TTC549 (cell line): ENCODE data around the gene CCNB2.
"Not testable (repeated sequence)": the region's sequence is repeated elsewhere in the genome, so short reads cannot be mapped to it uniquely, and the experiment has no call there.

ENCODE experiments used
- FAIRE-seq: peaks from 2 replicates; lab custom pipeline; 2012; peaks lifted over from hg19 to GRCh38; lab: Jason Lieb, UNC

Gene CCNB2

DNA sequence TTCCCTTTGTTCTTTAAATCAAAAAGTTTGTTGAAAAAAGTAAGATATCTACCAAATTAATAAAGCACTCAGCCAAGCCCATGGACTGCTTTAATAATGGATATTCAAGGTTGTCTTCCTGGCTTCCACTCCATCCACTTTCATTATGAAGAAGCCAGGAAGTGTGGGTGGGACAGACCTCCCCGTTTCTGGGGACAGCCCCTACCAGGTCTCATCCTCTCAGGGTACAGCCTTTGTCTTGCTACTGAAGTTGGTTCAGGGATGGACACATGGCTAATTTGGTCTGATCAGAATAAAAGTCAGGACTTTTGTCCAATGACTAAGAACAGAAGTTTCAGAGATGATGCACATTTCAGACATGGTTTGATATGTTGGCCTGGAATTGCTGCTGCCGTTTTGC lies 32.6 kb downstream of the CCNB2 start:
- no peak for FAIRE-seq

DNA sequence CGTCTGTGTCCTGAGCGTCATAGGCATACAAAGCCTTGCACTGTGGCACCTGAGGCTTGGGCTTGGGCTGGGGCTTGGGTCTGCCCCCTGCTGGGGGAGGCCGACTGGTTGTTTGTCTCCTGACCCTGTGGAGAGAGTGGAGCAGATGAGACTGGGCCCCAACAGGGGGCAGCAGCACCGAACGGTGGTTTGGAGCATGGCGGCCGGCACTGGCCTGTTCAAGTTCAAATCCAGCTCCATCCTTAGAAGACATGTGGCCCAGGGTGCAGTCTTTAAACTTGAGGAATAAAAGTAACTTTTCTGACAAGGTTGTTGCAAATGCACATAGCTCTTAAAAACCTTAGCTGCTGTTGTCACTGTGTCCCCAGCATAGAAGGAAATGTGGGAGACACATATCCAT lies 33.3 kb downstream of the CCNB2 start:
- FAIRE-seq, result no peak

DNA sequence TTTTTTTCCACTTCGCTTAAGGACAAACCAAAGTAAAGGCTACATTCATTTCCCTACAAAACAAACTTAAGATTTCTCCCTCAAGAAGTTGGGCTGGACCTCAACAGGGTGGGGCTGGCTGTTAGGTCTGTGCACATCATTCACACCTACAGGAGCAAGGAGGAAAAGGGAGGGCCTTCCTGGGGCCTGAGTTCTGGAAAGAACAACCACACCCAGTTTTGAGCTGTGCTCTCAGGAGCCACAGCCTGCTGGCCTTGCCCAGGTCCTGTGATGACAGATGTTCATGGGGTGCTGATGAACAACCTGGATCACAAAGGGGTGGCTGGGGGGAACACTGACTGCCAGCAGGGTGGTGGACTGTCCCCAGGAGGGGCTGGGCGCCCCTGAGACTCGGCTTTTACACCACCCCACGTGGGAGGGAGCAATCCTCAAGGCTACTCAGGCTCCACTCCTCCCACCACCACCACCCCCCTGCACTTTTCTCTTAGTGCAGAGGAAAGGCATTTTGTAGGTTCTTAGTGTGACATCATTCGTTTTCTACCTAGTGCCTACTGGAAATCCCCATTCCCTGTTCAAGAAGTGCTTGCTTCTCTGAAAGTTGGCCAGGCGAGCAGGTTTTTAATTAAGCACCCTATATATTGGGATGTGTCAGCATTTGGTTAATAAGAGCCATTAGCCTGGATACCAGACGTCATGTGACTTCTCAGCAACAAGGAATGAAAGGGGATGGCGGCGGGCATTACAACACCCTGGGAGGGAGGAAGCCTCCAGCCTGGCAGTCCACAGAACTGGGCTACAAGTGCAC lies 35.7 kb downstream of the CCNB2 start:
- no peak for FAIRE-seq

DNA sequence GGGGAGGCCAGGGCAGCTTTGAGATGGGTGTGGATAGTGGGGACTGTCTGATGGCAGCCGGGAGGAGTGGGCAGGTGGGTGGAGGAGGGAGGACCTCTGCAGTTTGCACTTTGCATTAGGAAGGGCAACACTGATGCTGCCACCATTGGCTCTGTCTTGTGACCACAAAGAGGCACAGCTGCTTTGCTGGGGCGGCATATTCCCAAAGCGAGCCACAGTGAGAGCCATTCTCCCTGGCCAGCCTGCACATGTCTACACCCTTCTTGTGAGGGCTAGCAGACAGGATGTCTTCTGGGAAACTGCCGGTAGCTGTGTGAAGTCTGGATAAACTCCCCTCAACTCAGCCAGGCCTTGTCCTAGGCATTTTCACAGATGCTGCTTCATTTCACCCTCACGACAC lies 38.3 kb downstream of the CCNB2 start:
- no peak for FAIRE-seq

DNA sequence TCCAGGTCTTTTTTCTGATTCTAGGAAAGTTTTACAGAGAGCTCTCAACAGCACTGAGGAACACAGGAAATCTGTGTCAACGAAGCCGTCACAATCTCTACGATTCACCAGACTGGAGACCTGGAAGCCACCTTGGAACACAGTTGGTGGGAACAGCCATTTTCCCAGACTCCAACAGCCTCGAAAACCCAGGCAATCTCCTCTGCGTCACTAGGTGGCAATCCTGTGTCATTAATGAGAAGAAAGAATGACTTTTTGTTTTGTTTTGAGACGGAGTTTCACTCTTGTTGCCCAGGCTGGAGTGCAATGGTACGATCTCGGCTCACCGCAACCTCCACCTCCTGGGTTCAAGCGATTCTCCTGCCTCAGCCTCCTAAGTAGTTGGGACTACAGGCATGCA lies 39.6 kb downstream of the CCNB2 start:
- FAIRE-seq, result not testable (repeated sequence)

DNA sequence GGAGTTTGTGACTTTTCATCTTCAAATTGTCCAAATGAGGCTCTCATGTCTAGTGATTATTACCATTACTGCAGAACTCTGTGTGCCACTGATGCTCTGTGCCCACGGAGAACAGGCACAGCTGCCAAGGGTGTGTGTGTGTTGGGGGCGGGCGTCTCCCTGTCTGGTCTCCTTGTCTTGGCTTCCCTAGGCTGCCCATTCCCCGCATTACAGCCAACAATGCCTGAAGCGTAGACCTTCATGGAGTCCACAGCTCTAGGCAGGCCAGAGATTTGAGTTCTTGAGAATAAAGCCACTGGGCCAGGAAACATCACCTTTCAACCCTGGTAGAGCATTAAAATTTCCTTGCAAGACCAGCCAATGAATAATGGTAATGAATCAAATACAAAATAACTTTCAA lies 42.7 kb downstream of the CCNB2 start:
- no peak for FAIRE-seq

DNA sequence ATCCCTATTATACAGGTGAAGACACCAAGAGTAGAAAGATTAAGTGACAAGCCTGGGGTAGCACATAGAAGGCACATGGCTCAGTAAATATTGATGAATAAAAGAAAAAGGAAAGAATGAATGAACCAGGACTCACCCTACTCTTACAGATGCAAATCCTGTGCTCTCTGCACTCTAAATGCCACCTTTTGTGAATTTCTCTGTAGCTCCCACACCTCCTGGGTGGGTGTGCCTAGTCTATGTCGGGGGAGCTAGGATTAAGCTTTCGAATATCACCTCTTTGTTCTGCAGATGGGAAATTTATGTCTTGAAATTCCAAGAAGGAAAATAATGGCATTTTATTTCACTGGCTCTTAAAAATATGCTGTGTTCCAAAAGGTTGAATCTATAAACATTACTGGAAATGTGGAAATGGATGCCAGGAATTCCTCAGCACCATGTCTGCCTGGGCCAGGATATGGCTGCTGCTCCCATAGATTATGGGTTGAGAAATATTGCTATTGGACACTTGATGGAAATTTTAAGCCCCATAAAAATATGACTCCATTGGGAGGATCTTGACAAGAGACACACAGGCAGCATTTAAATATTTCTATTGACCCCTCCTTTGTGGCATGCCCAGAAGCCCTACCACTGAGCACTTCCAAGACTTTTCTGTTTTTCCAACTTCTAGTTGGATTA lies 43.3 kb downstream of the CCNB2 start:
- FAIRE-seq, result no peak

DNA sequence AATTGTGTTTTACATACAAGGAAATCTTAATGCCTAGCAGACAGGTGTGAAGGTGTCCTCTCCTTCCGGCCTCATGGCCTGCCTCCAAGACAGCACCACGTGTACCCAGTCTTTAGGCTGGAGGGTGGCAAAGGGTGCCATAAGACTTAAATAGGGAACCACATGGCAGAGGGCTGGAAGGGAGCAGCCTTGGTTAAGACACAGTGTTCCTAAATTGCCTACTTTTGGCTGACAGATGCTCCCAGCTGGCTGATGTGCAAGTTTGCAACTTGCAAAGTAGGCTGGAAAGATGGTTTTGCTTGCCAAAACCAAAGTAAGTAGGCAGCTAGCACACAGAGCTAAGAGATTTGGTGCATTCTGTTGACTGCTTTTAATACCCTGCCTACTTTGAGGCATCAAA lies 45.2 kb downstream of the CCNB2 start:
- no peak for FAIRE-seq

DNA sequence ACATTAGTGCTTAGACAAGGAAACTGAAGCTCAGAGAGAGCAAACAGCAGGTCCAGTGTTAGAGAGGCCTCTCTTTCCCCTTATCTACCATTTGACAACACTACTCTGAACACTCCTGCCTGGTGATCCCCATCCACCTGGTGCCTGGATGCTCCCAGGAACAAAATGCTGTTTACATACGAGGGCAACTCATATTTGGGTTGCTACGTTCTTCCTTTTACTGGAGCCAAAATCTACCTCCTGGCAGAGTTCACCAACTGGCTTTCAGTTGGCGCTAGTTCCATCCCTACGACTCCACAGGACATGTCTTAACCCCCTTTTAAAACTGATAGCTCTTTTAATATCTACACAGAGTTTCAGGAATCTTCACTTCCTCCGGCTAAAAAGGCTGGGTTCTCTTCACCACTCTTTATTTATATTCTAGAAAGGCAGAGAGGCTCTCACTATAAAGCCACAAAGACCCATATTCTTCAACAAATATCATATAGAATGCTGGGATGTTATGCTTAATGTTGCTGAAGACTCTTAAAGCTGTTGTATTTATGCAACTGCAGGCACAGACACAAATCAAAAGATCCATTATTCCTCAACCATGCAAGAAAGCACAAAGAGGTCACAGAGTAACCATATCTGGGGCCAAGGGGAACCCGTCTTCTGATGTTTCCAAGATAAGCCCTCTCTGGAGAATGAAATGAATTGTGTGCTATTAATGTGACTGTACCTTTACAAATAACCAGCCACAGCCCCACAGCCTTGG lies 47.9 kb downstream of the CCNB2 start:
- FAIRE-seq, result no peak

DNA sequence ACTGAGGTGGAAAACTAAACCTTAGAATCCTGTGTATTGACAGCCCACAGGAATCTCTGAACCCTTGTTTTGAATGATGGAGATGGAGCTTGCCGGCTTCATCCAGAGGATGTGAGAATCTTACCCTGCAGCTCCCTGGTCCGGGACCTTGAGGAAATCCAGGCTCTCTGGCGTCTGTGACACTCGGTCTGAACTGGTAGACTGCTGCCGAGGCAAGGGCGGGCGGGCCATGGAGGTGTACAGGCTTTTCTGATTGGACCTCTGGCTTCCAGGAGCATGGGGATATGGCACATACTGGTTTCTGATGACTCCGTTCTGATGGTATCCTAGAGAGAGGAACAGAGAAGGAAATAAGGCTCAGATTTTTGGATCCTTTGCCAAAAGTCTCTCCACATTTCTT lies 48.5 kb downstream of the CCNB2 start:
- FAIRE-seq, result no peak

DNA sequence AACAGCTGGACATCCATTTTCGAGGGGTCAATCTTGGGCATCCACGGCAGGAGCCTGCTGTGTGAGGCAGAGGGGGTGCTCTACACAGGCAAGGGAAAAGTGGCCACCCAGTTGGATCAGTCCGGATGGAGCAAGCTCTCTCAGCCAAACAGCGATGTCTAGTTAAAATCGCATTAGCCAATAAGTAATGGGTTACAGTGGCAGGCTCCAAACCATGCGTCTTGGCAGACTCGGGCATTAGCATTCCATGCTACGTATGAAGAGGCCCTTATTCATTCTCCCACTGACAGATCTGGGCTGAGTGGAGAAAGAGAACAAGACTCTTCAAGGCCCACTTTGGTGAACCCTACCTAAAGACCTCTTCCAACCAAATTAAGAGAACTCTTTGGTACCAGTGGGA lies 49.3 kb downstream of the CCNB2 start:
- FAIRE-seq, result no peak

DNA sequence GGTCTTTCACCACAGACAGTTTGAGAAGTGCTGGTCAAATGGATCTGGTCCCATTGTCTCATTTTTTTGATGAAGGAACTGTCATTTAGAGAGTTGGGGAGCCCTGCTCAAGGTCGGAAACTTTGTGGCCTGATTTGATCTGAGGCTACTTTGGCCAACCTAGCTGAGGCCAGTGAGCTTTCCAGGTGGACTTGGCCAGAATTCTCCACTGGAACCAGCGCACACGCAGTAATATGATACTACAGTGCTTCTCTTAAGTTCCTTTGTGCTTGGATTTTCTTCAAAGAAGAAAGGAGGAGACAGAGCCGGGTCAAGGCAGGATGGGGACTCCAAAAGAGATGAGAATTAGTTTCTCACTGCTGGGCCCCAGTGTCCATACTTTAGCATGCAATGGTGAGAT lies 50.5 kb downstream of the CCNB2 start:
- no peak for FAIRE-seq

DNA sequence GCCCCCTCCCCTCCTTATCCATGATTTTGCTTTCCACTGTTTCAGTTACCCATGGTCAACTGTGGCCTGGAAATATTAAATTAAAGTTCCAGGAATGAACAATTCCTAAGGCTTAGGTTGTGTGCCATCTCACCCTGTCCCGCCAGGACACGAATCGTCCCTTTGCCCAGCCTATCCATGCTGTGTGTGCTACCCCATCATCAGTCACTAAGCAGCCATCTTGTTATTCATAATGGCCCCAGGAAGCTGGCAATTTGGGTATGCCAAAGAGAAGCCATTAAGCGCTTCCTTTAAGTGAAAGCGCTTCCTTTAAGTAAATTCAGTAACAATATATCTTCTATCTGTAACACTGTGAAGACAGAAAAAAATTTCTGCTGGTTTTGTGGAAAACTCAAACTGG lies 52.5 kb downstream of the CCNB2 start:
- FAIRE-seq, result no peak

DNA sequence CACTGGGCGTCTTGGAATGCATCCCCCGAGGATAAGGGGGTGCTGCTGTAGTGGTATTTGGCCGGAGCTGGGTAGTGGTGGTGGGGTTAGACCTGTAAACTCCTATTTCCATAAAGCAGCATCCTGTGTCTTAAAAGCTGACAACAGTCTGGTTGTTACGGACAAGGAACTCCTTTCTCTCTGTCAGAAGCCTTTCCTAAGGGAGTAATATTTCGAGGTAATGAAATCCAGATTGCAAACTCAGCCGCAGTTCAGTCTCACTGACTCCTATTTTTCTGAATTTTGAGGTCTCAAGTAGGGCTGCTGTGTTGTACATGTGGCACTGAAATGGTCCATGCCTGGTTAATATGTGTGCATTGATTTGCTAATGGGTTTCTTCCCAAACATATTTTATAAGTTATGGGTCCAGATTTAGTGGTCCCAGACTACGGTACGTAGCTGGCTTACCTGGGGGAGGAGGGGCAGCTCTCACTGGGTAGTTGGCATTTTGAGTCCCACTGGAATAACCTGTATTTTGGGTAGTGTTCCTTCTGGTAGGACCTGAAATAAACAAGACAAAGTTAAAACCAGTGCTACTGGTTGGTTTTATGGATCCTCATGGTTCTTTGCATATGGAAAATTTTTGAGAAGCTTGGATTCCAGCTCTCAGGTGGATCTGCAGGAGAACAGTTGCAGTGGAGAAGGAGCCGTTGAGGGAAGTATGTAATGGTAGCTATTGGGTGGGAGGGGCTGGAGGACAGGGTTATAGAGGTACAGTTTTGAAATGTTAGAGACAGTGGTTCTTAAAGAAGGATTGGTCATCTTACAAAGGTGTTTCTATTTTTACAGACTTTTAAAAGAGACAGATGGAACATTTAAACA lies 53.1 kb downstream of the CCNB2 start:
- no peak for FAIRE-seq

DNA sequence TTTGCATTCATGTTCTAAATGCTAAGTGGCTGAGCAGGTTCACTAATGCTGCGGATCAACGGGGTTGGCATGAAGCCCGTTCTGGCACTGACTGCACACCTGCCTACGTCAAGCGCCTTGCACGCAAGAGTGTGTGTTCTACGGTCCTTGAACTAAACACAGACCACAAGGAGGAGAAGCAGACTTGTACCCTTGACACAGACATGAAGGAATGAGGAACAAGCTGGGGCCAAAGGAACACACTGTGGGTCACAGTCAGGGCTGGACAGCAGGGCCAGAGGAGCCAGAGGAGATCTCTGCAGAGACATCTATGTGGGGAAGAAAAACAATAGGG lies 53.7 kb downstream of the CCNB2 start:
- no peak for FAIRE-seq

DNA sequence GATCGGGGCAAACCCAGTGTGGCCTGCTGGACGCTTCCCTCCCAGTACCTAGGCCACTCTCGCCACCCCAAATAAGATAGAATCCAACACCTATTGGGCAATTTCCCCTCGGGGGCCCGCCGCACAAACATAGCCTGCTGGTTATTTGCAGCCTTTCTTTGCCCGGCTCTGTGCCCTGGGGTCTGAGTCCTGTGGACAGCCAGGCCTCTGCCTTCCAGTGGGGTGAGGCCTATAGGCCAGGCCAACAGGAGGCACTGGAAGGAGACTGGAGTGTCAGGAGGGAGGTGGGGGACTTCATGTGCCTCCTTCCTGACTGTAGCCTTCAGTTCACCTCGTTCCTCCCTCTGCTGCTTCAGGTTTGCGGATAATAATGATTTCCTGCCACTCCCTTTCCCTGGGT lies 54.3 kb downstream of the CCNB2 start:
- FAIRE-seq, result no peak

DNA sequence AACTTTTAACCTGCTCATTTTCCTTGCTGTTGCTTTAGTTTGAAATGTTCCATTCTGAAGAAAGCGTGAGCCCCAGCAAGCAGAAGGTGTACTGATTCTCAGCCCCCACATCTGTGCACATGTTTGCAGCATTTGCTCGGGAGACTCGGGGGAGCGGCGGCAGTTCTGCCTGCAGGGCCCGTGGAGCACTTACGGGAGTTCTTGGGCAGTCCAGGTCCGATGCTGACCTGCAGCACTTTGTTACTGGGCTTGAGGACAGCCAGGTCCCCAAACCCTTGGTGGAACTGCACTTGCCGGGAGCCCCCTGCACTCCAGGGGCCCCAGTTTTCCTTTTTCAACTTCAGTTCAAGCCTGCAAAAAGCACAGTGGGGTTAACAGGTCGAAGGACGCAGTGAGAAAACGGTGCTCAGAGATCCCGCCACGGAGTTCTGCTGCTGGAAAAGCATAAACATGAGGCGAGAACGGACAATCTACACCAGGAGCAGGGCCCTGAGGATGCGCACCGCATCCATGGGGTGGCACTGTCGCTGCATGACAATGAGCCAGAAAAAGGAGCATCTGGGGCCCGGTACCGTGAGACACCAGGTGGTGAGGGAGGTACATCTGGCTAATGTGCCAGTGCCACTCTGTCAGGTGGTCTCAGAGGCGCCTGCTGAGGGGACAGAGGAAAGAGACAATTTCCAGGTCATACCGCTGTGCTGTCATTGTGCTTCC lies 56.1 kb downstream of the CCNB2 start:
- no peak for FAIRE-seq

DNA sequence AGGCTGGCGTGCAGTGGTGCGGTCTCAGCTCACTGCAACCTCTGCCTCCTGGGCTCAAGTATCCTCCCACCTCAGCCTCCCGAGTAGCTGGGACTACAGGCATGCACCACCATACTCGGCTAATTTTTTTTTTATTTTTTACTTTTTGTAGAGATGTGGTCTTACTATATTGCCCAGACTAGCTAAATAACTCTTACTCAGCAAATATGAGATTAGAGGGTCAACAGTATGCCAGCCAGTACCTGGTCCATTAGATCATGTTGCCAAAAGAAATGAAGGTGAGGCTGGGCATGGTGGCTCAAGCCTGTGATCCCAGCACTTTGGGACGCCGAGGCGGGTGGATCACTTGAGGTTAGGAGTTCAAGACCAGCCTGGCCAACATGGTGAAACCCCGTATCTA lies 57.1 kb downstream of the CCNB2 start:
- not testable (repeated sequence) for FAIRE-seq

DNA sequence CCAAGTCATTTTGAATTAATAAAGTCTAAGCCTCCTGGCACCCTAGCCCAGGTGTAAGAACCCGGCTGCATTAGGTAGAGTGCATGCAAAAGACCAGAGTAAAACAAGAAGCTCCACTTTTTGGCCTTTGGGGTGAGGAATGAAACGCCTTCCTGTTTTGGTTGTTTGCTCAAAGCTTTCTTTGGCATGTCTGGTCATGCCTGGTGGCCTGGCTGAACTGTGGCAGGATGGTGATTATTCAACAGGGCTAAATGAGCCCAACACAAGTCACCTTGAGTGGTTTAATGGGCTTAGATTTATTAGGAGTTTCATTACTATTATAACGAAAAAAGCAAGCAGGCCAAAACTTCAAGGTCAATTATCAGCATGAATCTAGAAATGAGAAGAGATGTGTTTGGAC lies 60.8 kb downstream of the CCNB2 start:
- no peak for FAIRE-seq

DNA sequence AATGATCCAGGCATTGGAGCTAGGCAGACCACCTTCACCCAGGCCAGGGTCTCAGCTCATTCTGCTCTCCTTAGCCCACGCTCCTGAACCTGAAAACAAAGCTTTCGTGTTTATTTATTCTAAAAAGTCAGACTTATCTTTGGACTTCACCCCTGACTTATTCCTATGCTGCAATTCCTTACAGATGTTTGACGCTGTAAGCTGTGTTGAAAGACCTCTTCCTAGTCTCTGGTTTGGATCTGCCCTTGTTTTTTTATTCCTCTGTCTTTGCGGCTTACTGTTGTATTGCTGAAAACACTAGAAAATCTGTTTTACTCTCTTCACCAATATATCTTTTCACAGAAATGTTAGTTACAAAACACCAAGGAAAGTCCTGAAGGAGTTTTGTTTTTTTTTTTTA lies 61.2 kb downstream of the CCNB2 start:
- no peak for FAIRE-seq

DNA sequence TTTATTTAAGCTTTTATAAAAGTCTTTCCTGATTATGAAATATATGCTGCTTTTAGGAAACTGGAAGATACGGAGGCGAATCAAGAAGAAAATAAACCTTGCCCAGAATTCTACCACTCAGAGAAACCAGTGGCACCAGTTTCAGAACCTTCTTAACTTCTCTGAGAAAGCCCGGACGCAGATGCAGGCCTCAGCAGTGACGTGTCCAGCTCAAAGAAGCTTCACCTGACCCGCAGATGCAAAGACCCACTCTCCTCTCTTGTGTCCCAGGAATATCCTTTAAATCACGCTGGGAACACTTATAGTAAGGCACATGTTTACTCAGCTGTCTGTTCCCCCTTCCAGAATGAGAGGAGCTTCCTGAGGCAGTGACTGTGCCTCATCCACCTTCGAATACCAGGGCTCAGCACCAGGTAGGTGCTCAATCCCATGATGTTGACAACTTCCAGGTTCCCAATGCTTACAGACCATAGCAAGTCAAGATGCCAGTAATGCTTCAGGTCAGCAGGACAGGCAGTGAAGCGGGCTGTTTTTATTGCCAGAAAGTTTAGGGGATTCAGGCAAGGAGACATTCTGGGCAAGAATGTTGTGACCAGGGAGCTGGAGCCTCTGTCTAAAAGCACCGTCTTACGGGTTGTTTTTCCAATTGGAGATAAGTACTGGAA lies 61.8 kb downstream of the CCNB2 start:
- no peak for FAIRE-seq
